Measurements from ENCODE around the gene BAIAP2. TPM values are rescaled to one million over a fixed set of nuclear protein-coding genes. Genes with fewer than 3 reads are reported as not detected.

BAIAP2 gene
- total RNA-seq (8.4 TPM), polyA plus RNA-seq (23.1 TPM)
- long read RNA-seq, donor 1: 0 reads
- long read RNA-seq, donor 2: 0 reads
- long read RNA-seq, donor 3, partial matches to known transcripts: 0 of 3 reads
- long read RNA-seq, donor 3, other reads (novel, unspliced or antisense): 0 of 3 reads
- long read RNA-seq, donor 4, partial matches to known transcripts: 0 of 2 reads
- long read RNA-seq, donor 4, other reads (novel, unspliced or antisense): 0 of 2 reads
- long read RNA-seq, donor 5, partial matches to known transcripts: 0 of 3 reads
- long read RNA-seq, donor 5, other reads (novel, unspliced or antisense): 0 of 3 reads
- long read RNA-seq, donor 6, partial matches to known transcripts: 0 of 1 reads
- long read RNA-seq, donor 6, other reads (novel, unspliced or antisense): 0 of 1 reads
- long read RNA-seq, donor 7, partial matches to known transcripts: 5 of 9 reads
- long read RNA-seq, donor 7, other reads (novel, unspliced or antisense): 0 of 9 reads
- long read RNA-seq, donor 8, partial matches to known transcripts: 0 of 1 reads
- long read RNA-seq, donor 8, other reads (novel, unspliced or antisense): 0 of 1 reads
- long read RNA-seq, donor 9: 0 reads
- long read RNA-seq, donor 10, partial matches to known transcripts: 5 of 6 reads
- long read RNA-seq, donor 10, other reads (novel, unspliced or antisense): 0 of 6 reads

GRCh38 chr17:81034779-81035520 lies at the start of gene BAIAP2:
TSS of gene BAIAP2 (plus strand) at chr17:81035151. CDS start at chr17:81035255, 104 bp downstream.
- H3K4me1 ChIP-seq (ENCODE audit: control insufficient read depth in 2 of 2, insufficient read depth in 2 of 2, low read length in 2 of 2): peaks cover 10 to 45% of the 10 kb centered on the region in 2 donors
- DNase-seq (ENCODE audit: low read depth in 6 of 9, low spot score in 9 of 9): peak; percentile 79 to 97 (median 92)
- no peaks in the 10 kb centered on the region for H3K36me3 ChIP-seq (ENCODE audit: control insufficient read depth in 2 of 2, insufficient read depth in 2 of 2, low read length in 1 of 2)
- H3K27ac ChIP-seq (ENCODE audit: low read depth in 1 of 2, low read length in 1 of 2): no peak within 1 kb of the TSS
- WGBS: 1% methylated on average over 92 of the region's 92 CpGs
- H3K27me3 ChIP-seq (ENCODE audit: control insufficient read depth in 2 of 2, insufficient read depth in 1 of 2, low read length in 1 of 2): peaks cover 17 to 31% of the 10 kb centered on the region in 2 donors
- peak within 1 kb of the TSS; percentile 63 to 65 for H3K4me3 ChIP-seq (ENCODE audit: low read length in 2 of 2)
- H3K9me3 ChIP-seq (ENCODE audit: control insufficient read depth in 2 of 2, insufficient read depth in 1 of 2, low read length in 1 of 2): no peaks in the 10 kb centered on the region

- no peak overlapping the region for H3K4me3 ChIP-seq (ENCODE audit: low read length in 2 of 2)
- no peak overlapping the region for H3K27ac ChIP-seq (ENCODE audit: low read depth in 1 of 2, low read length in 1 of 2)
- peaks cover 5 to 58% of the 10 kb centered on the region in 2 donors for H3K27me3 ChIP-seq (ENCODE audit: control insufficient read depth in 2 of 2, insufficient read depth in 1 of 2, low read length in 1 of 2)
- H3K36me3 ChIP-seq (ENCODE audit: control insufficient read depth in 2 of 2, insufficient read depth in 2 of 2, low read length in 1 of 2): no peaks in the 10 kb centered on the region
- DNase-seq (ENCODE audit: low read depth in 6 of 9, low spot score in 9 of 9): no peak
- 96% methylated on average over 7 of the region's 7 CpGs for WGBS
- peaks cover 0 to 12% of the 10 kb centered on the region in 2 donors for H3K9me3 ChIP-seq (ENCODE audit: control insufficient read depth in 2 of 2, insufficient read depth in 1 of 2, low read length in 1 of 2)
- H3K4me1 ChIP-seq (ENCODE audit: control insufficient read depth in 2 of 2, insufficient read depth in 2 of 2, low read length in 2 of 2): peaks cover 0 to 30% of the 10 kb centered on the region in 2 donors
Observed at GRCh38 chr17:80986046-80986445, 48.9 kb upstream of the BAIAP2 start.

- Histone ChIP-seq H3K4me1 (ENCODE audit: control insufficient read depth in 2 of 2, insufficient read depth in 2 of 2, low read length in 2 of 2) (peaks cover 0 to 30% of the 10 kb centered on the region in 2 donors), H3K4me3 (ENCODE audit: low read length in 2 of 2) (no peak overlapping the region), H3K27me3 (ENCODE audit: control insufficient read depth in 2 of 2, insufficient read depth in 1 of 2, low read length in 1 of 2) (peaks cover 4 to 58% of the 10 kb centered on the region in 2 donors), H3K27ac (ENCODE audit: low read depth in 1 of 2, low read length in 1 of 2) (no peak overlapping the region), H3K9me3 (ENCODE audit: control insufficient read depth in 2 of 2, insufficient read depth in 1 of 2, low read length in 1 of 2) (peaks cover 0 to 9% of the 10 kb centered on the region in 2 donors), H3K36me3 (ENCODE audit: control insufficient read depth in 2 of 2, insufficient read depth in 2 of 2, low read length in 1 of 2) (no peaks in the 10 kb centered on the region)
- DNase-seq (ENCODE audit: low read depth in 6 of 9, low spot score in 9 of 9): no peak
- 32% methylated on average over 18 of the region's 18 CpGs for WGBS
Observed at GRCh38 chr17:80986816-80987475, 48.0 kb upstream of the BAIAP2 start.

DNA sequence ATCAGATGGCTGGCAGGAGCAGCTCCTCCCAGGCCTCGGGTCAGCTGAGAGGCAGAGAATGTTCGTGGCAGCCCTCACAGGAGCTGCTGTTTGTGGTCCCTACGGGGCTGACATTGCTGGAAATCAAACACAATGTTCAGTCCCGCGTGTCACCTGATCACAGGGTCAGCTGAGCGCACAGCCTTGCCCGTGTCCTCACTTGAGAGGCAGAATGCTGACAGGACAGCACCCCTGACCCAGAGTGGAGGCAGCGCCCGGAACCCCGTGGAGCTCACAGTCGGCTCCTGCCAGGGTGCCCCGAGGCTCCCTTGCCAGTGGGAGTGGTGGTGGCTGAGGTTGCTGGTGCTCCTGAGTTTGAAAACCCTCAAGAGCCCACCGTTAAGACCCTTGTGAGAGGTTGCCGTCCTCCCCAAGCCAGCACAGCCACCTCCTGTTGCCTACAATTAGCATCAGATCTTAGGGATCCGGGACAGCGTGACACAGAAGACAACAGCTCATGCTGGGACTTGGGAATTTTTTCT lies 47.0 kb upstream of the BAIAP2 start:
- peaks cover 0 to 5% of the 10 kb centered on the region in 2 donors for H3K9me3 ChIP-seq (ENCODE audit: control insufficient read depth in 2 of 2, insufficient read depth in 1 of 2, low read length in 1 of 2)
- peaks cover 2 to 59% of the 10 kb centered on the region in 2 donors for H3K27me3 ChIP-seq (ENCODE audit: control insufficient read depth in 2 of 2, insufficient read depth in 1 of 2, low read length in 1 of 2)
- H3K27ac ChIP-seq (ENCODE audit: low read depth in 1 of 2, low read length in 1 of 2): no peak overlapping the region
- H3K4me1 ChIP-seq (ENCODE audit: control insufficient read depth in 2 of 2, insufficient read depth in 2 of 2, low read length in 2 of 2): peaks cover 2 to 37% of the 10 kb centered on the region in 2 donors
- 92% methylated on average over 16 of the region's 16 CpGs for WGBS
- DNase-seq (ENCODE audit: low read depth in 6 of 9, low spot score in 9 of 9): no peak
- no peaks in the 10 kb centered on the region for H3K36me3 ChIP-seq (ENCODE audit: control insufficient read depth in 2 of 2, insufficient read depth in 2 of 2, low read length in 1 of 2)
- no peak overlapping the region for H3K4me3 ChIP-seq (ENCODE audit: low read length in 2 of 2)

- 86% methylated on average over 11 of the region's 11 CpGs for WGBS
- Histone ChIP-seq H3K27ac (ENCODE audit: low read depth in 1 of 2, low read length in 1 of 2) (no peak overlapping the region), H3K4me1 (ENCODE audit: control insufficient read depth in 2 of 2, insufficient read depth in 2 of 2, low read length in 2 of 2) (peaks cover 5 to 43% of the 10 kb centered on the region in 2 donors), H3K4me3 (ENCODE audit: low read length in 2 of 2) (no peak overlapping the region), H3K36me3 (ENCODE audit: control insufficient read depth in 2 of 2, insufficient read depth in 2 of 2, low read length in 1 of 2) (no peaks in the 10 kb centered on the region), H3K9me3 (ENCODE audit: control insufficient read depth in 2 of 2, insufficient read depth in 1 of 2, low read length in 1 of 2) (peaks cover 0 to 5% of the 10 kb centered on the region in 2 donors), H3K27me3 (ENCODE audit: control insufficient read depth in 2 of 2, insufficient read depth in 1 of 2, low read length in 1 of 2) (peaks cover 2 to 64% of the 10 kb centered on the region in 2 donors)
- no peak for DNase-seq (ENCODE audit: low read depth in 6 of 9, low spot score in 9 of 9)
Observed at GRCh38 chr17:80989586-80989913, 45.4 kb upstream of the BAIAP2 start.

GRCh38 chr17:80990921-80991644 lies 43.9 kb upstream of the BAIAP2 start:
- Histone ChIP-seq H3K27ac (ENCODE audit: low read depth in 1 of 2, low read length in 1 of 2) (no peak overlapping the region), H3K36me3 (ENCODE audit: control insufficient read depth in 2 of 2, insufficient read depth in 2 of 2, low read length in 1 of 2) (peaks cover 9 to 13% of the 10 kb centered on the region in 2 donors), H3K4me1 (ENCODE audit: control insufficient read depth in 2 of 2, insufficient read depth in 2 of 2, low read length in 2 of 2) (peaks cover 5 to 43% of the 10 kb centered on the region in 2 donors), H3K4me3 (ENCODE audit: low read length in 2 of 2) (peak overlapping the region; percentile 51 to 96), H3K9me3 (ENCODE audit: control insufficient read depth in 2 of 2, insufficient read depth in 1 of 2, low read length in 1 of 2) (peaks cover 0 to 5% of the 10 kb centered on the region in 2 donors), H3K27me3 (ENCODE audit: control insufficient read depth in 2 of 2, insufficient read depth in 1 of 2, low read length in 1 of 2) (peaks cover 2 to 61% of the 10 kb centered on the region in 2 donors)
- no peak for DNase-seq (ENCODE audit: low read depth in 6 of 9, low spot score in 9 of 9)
- 58% methylated on average over 22 of the region's 22 CpGs for WGBS

DNA sequence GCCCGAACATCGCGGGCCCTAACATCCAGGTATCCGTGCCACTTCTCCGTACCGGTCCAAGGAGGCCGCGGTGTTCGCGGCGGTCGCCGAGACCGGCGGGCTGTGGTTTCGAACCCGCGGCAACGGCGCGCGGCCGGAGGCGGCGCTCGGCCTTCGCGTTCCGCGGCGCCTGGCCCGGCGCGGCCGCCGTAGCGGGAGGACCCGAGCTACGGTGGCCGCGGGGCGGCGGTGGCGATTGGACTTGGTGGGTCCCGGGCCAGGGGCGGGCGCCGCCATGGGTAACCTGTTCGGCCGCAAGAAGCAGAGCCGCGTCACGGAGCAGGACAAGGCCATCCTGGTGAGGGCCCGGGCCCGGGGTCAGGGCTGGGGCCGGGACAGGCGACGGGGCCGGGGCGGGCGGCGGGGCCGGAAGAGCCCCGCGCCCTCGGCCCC lies 43.3 kb upstream of the BAIAP2 start, which contains the start of gene CHMP6:
Gene CHMP6 (plus strand): TSS at position 197 of the 432 bp plus-strand sequence. CDS start 78 bp downstream, at position 275.
- H3K27ac ChIP-seq (ENCODE audit: low read depth in 1 of 2, low read length in 1 of 2): peak within 1 kb of the TSS in 1 of 2 donors; percentile 25
- peak in 7 of 9 donors; percentile 46 to 79 (median 50) for DNase-seq (ENCODE audit: low read depth in 6 of 9, low spot score in 9 of 9)
- H3K4me3 ChIP-seq (ENCODE audit: low read length in 2 of 2): peak within 1 kb of the TSS; percentile 51 to 96
- H3K4me1 ChIP-seq (ENCODE audit: control insufficient read depth in 2 of 2, insufficient read depth in 2 of 2, low read length in 2 of 2): peaks cover 5 to 43% of the 10 kb centered on the region in 2 donors
- H3K27me3 ChIP-seq (ENCODE audit: control insufficient read depth in 2 of 2, insufficient read depth in 1 of 2, low read length in 1 of 2): peaks cover 2 to 61% of the 10 kb centered on the region in 2 donors
- WGBS: under 1% methylated on average over 66 of the region's 66 CpGs
- peaks cover 15 to 19% of the 10 kb centered on the region in 2 donors for H3K36me3 ChIP-seq (ENCODE audit: control insufficient read depth in 2 of 2, insufficient read depth in 2 of 2, low read length in 1 of 2)
- H3K9me3 ChIP-seq (ENCODE audit: control insufficient read depth in 2 of 2, insufficient read depth in 1 of 2, low read length in 1 of 2): peaks cover 0 to 5% of the 10 kb centered on the region in 2 donors

All from thymus (tissue), 14 donors.